M059J (cell line): ENCODE results near the gene OR6Q1. TPM values are rescaled to one million over a fixed set of nuclear protein-coding genes. Genes with fewer than 3 reads are reported as not detected.
"Not testable (repeated sequence)": the region's sequence is repeated elsewhere in the genome, so short reads cannot be mapped to it uniquely, and the experiment has no call there.

Experiments
- DNase-seq: peaks from one replicate; pipeline ENCODE4 v3.0.0-alpha.2; 2012; ENCODE audit warnings: low read depth
- total RNA-seq: library from RNA; depleted of rRNA; stranded (reverse); fragments of >200 nt; shearing (Covaris generic); gene quantifications from 2 replicates; pipeline ENCODE4 v1.2.3, GENCODE V29; 2014; rRNA removed

The OR6Q1 gene, protein sequence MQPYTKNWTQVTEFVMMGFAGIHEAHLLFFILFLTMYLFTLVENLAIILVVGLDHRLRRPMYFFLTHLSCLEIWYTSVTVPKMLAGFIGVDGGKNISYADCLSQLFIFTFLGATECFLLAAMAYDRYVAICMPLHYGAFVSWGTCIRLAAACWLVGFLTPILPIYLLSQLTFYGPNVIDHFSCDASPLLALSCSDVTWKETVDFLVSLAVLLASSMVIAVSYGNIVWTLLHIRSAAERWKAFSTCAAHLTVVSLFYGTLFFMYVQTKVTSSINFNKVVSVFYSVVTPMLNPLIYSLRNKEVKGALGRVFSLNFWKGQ
- total RNA-seq = not detected in 2 replicates

DNA sequence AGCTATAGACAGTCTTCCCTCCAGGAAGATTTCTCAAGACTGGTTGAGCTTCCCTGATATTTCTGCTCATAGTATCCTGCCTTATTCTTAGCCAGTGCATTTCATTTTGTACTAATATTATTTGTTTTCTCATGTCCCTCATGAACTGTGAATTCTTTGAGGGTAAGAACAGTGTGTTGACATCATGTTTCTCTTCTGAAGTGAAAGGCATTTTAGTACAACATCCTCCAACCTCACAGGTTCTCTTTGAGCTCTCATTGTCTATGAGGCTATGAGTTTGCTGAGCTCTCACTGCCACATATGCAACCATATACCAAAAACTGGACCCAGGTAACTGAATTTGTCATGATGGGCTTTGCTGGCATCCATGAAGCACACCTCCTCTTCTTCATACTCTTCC, at the start of gene OR6Q1:
Gene OR6Q1 (plus strand): TSS at position 301 of the 400 bp plus-strand sequence. CDS start 0 bp downstream, at position 301.
- DNase-seq = no peak

DNA sequence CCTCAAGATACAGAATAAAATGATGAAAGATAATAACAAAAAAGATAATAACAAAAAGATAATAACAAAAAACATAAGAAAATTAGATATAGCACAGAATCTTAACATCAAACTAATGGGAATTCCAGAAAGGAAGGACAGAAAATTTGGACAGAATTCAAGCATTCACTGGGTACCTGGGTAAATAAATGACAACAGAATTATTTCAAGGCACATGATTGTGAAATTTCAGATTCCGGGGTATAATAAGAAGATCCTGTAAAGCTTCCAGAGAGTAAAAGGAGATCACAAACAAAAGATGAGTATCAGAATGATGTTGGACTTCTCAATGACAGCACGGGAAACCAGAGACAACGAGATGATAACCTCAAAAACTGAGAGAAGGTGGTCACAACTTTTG, 49.2 kb upstream of the OR6Q1 start:
- no peak for DNase-seq

DNA sequence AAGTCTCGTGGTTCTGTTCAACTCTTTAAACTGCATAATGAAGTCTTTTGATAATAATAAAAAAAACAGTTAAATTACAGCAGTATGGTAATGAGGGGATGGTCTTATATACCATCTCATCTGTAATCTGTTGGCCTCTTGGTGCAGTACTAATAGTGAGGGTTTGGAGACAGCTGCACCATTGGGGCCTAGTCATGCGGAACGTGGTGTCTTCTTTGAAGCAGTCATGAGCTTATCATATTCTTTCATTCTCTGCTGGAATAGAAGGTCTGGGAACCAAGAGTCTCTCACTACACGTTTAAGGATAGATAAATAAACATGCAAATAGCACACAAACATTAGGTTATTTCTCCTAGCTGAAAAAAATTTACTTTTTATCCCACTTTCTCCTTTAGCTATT, 48.0 kb upstream of the OR6Q1 start:
- DNase-seq = no peak

DNA sequence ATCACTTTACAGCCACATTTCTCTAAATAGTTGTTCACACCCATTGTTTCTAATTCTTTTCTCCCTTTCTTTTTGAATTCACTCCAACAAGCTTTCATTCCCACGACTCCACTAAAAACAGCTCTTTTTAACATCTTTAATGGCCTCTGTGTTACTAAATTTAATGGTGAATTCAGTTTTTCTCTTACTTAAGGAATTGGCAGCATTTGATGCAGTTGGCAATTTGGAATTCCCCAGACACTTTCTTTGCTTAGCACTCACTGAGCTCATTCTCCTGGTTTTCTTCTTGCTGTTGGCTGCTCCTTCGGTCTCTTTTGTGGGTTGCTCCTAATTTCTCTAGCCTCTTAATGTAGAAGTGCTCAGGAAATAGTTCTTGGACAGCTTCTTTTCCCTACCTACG, 47.6 kb upstream of the OR6Q1 start:
- DNase-seq = no peak

DNA sequence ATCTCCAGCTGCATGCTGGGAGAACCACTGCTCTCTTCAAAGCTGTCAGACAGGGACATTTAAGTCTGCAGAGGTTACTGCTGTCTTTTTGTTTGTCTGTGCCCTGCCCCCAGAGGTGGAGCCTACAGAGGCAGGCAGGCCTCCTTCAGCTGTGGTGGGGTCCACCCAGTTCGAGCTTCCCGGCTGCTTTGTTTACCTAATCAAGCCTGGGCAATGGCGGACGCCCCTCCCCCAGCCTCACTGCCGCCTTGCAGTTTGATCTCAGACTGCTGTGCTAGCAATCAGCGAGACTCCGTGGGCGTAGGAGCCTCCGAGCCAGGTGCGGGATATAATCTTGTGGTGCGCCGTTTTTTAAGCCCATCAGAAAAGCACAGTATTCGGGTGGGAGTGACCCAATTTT, 31.2 kb upstream of the OR6Q1 start:
- not testable (repeated sequence) for DNase-seq

DNA sequence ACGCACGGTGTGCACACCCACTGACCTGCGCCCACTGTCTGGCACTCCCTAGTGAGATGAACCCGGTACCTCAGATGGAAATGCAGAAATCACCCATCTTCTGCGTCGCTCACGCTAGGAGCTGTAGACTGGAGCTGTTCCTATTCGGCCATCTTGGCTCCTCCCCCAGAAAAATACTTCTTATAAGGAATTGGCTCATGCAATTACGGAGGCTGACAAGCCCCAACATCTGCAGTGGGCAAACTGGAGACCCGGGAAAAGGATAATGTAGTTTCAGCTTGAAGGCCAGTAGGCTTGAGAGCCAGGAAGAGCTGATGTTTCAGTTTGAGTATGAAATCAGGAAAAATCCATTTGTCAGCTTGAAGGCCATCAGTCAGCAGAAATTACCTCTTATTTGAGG, 30.7 kb upstream of the OR6Q1 start:
- not testable (repeated sequence) for DNase-seq

DNA sequence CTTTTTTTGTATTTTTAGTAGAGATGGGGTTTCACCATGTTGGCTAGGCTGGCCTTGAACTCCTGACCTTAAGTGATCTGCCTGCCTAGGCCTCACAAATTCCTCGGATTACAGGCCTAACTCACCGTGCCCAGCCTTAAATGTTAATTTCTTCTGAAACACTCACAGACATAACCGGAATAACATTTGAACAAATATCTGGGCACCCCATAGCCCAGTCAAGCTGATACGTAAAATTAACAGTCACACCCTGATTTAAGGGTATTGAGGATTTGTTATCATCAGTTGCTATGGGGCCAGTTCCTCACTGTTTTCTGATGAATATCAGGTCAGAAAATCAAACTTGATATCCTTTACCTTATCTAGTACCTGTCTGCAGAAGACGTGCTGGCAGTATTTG, 30.1 kb upstream of the OR6Q1 start:
- DNase-seq = no peak

DNA sequence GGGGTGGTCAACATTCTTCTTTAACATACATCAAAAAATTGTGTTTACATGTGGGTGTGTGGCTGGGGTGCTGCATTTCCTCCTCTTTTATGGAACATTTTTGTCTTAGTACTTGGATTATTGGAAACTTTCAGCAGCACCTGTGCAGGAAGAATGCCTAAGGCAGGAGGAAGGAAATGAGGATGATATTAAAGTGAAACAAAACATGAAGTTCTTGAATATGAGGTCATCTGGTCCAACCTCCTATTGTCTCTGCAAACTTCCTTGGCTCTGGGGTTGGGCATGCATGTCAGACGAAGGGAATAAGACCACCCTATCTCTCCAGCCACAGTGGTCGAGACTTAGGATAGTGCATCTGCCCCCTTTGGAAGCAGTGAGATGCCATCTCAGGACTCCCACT, 27.7 kb upstream of the OR6Q1 start:
- DNase-seq = no peak

DNA sequence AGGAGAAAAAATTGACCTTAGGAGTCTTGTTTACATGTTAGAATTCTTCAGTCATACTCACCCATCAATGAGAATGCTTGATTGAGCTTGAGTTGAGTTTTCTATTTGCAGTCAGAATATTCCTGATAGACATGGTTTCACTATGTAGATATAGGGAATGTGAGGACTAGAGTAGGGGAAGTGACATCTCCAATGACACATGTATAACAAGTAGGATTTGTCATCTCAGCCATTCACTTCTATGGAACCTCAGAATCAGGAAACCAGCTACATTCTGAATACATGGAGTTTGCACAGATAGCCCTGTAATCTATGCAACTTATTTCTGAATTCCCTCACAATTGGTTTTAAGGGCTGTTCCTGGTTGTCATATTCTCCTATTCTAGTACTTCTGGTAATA, 27.2 kb upstream of the OR6Q1 start:
- DNase-seq = no peak

DNA sequence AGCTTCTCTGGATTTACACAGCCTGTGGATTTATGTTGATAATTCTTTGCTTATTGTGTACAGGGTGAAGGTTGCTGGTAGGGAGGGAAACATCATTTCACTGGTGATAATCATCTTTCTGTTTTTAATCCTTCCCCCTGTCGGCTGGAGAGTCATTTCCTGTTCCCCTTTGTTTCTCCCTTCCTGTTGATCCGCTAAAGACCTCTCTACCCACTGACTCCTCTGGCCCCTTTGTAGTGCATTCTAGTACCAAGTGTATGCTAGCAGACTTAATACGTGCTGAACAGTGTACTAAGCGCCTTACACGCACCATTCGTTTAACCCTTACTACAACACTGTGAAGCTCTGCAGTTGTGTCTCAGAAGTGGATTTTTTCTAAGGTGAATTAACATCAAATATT, 26.1 kb upstream of the OR6Q1 start:
- peak; percentile 3 for DNase-seq

DNA sequence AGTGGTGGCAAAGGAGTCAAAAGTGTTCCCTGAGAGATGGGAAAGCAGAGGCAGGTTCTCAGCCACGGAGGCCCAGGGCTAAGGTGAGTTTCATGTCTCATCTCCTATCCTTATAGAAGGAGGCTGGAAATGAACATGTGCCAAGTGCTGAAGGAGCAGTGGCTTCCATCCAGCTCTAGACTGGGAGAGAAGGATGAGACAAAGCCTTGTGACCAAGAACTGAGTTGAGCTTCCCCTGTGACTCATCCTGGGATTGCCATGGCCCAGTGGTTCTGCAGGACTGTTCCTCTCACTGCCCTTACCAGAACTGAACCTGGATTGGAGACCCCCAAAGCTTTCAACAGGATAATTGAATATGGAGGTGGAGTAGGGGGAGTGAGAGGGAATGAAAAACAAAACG, 23.8 kb upstream of the OR6Q1 start:
- peak; percentile 66 for DNase-seq

DNA sequence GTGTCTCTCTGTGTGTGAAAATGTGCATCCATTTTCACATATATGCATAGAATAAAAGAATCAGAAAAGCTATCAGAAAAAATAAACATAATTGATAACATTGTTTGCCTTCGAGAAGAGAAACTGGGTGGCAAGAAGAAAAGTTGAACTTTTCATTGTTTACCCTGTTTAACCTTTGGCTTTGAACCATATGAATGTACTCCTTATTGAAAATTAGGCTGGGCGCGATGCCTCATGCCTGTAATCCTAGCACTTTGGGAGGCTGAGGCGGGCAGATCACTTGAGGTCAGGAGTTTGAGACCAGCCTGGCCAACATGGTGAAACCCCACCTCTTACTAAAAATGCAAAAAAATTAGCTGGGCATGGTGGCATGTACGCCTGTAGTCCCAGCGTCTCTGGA, 19.0 kb upstream of the OR6Q1 start:
- DNase-seq = no peak

DNA sequence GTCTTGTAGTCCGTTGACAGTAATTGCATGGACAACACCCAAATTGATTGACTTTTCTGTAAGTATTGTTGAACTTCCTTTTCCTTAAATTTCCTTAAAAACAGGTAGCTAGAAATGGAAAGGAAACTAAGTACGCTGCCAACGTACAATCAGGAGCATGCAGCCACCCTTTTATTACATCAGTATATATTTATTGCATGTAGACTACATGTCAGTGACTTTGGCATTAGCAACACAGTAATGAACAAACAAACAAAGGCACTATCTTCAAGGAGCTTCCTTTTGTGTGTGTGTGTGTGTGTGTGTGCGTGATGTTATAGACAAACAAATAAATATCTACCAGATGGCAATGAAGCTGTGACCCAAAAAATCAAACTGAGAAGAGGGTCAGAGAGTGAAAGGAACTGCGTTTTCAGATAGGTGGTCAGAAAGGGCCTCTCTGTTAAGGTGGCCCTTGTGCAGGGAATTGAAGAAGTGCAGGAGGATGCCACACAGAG, 7.3 kb upstream of the OR6Q1 start, which contains the start of gene OR9Q1:
Gene OR9Q1 (plus strand): TSS at position 447 of the 497 bp plus-strand sequence. CDS start 155,564 bp downstream, outside the sequence.
- DNase-seq = no peak

DNA sequence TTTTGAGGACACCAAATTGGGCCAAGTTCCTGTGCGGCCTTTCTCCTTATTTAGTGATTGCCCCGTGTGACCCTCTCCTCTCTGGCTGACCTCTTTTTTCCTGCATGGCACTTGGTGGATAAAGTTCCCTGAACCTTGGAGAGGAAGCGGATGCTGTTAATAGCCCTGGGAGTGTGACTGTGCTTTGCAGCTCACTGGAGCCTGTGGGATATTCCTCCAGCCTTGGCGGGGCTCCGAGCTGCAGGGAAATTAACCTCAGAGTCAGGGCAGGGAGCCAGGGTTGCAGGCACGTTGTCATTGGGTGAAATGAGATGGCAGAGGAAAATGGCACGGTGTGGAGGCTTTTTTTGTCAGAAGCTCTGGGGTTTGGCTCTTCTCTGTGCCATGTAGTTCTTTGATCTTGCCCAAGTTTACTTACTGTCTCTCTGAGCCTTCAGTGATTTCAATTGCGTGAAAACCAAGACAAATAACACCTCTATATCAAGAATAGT, 6.1 kb upstream of the OR6Q1 start:
- DNase-seq = peak; percentile 93

DNA sequence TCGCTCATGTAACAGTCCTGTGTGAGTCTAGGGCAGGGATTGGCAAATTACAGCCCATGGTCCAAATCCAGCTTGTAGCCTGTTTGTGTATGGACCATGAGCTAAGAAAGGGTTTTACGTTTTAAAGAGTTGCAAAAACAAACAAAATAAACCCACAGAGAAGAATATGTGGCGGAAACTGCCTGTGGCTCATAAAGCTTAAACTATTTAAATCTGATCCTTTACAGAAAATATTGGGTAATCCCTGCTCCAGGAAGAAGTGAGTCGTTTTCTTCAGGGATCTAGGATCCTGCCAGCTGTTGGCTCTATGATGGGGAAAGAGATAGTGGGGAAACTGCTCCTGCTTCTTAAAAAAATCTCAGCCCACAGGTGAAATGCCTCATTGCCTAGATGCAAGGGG, 3.4 kb upstream of the OR6Q1 start:
- peak; percentile 46 for DNase-seq

DNA sequence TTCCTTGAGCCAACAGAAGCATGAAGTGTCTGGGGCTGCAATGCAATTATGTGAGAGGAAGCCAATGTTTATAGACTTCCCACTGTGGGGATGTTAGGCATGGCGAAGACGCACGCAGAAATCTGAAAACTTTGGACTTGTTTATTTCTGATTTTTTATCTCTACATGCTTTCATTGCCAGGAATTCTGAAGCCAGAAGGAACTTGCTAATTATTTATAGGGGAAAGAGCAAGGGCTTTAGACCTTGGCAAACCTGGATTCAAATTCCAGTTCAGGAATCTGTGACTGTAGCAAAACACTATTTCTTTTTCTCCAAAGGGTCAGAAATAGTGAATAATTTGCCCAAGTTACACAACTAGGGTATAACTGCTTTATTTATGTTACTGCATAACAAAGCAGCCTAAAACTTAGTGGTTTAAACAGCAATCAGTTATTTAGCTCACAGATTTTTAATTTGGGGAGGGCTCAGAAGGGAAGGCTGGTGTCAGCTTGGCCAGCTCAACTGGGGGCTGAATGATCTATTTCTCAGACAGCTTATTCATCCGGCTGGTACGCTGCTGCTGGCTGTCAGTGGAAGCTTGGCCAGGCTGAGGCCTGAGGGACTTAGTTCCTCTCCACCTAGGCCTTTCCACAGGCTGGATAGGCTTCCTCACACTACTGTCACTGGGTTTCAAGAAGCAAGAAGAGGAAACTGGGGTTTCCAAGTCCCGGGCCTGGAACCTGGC, 1.9 kb upstream of the OR6Q1 start:
- DNase-seq = peak; percentile 7

DNA sequence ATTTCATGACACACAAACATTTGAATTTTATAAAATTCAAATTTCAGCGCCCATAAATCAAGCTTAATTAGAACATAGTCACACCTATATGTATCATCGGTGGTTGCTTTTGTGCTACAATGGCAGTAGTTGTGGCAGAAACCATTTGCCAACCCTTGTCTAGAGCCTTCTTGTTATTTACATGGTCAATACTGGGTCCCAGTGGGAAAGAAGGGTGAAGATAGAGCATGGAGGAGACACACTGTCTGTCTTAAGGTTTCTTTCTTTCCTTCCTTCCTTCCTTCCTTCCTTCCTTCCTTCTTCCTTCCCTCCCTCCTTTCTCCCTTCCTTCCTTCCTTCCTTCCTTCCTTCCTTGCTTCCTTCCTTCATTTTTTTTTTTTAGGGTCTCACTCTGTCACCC, 3.7 kb downstream of the OR6Q1 start:
- no peak for DNase-seq

DNA sequence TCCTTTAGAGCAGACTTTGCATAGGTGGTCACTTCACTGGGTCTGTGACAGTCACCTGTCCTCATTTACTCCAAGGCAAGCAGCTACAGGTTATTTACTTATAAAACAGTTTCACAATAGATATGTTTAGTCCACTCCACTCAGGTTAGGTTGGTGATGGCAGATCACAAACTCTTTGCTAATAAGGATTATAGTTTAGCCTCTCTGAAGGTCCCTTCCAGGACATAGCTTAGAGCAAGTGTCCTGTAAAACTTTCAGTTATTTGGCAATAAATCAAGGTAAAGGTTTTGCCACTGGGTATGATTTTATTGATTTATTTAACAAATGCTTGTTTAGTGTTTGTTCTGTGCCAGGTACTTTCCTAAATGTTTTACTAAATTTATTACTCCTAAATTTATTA, 8.8 kb downstream of the OR6Q1 start:
- DNase-seq = no peak

DNA sequence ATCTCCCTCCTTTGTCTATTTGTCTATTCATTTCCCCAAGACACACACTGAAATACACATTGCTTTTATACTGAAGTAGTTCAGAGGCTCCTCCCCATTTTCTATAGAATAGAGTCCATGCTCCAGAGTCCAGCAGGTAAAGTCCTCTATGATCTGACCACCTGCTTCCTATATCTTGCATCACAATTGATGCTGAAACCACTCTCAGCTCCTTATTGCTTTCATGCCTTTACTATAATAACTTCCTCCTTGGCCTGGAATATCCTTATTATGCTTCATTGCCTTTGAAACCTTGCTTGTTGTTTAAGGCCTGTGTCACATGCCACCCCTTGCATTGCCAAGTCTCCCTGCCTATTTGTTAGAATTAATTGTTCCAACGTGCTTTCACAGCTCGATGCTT, 12.6 kb downstream of the OR6Q1 start:
- no peak for DNase-seq

DNA sequence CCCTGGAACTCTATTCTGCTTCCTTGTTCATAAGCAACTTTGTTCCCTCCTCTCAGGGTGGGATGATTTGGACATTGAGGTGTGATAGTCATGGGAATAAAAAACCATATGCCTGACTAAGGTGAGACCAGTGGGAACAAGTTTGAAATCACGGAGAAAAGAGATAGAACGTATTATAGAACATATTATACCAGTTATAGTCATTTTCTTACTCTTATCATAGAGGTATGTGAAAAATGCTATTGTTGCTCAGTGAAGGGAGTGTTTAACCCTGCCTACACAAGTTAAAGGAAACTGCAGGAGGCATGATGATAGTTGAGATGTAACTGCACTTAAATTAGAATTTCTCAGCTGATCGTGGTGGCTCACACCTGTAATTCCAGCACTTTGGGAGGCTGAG, 15.5 kb downstream of the OR6Q1 start:
- no peak for DNase-seq

DNA sequence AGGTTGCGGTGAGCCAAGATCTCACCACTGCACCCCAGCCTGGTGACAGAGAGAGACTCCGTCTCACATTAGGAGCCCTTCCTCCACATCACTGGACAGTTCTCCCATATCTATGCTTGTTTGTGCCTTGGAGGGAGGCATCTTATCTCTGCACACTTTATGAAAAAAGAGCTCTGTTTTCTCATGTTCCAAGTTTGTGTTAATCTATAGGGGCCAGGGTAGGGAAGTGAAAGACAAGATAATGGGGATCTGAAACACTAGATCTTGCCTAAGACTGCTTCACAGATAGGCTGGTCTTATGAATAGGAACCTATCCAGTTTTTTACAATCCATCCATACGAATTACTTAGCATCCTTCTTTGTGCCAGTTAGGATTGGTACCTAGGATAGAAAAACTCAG, 17.1 kb downstream of the OR6Q1 start:
- DNase-seq = no peak

DNA sequence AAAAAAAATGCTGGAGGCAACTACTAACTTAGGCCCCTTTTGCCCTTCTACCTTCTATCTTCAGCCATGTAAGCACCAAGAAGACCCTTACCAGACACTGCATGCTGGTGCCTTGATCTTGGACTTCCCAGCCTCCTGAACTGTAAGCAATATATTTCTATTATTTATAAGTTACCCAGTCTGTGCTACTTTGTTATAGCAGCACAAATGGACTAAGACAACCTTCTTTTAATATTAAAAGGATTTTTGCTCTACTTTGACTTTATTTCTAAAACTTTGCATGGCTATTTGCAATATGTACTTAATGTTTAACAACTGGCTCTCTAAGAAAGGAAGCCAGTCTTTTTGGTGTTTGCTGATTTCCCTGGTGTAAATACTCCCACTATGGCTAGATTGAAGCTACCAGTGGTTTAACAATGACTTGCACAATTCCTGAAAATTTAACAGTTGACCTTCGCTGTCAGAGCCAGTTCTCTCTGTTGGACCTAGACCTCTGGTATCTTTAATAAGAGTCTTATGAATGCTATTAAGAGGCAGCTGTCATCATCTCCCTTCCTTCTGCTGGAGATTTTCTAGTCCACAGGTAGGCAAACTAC, 25.2 kb downstream of the OR6Q1 start:
- DNase-seq = no peak

DNA sequence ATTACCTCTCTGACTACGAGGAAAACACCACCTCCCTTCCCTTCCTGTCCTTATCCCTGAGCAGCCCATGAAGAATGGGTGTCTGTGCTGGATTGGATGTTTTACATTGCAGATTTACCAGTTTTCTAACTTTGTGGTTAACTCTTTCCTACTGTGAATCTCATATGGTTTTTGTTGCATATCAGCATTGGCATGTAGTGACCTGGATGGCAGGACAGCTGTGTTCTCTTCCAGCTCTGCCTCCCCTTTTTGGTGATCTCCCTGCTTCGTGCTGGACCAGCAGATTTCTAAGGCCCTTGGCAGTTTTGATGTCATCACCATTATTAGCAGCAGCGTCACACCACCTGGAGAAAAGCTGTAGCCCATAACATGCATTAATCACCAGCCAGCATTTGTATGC, 26.7 kb downstream of the OR6Q1 start:
- DNase-seq = no peak
